ENCODE results near the gene FAAP20. TPM values are rescaled to one million over a fixed set of nuclear protein-coding genes. Genes with fewer than 3 reads are reported as not detected.

Gene FAAP20
- total and polyA plus RNA-seq, 2 of the 8 experiments (the other 6 are each of a cell fraction or from before 2014, with no cell fraction given), result 58.4 to 99.8 TPM

- Histone ChIP-seq H2AFZ (ENCODE audit: low read length) (no peak overlapping the region), H4K91ac (replicated peaks; ENCODE audit: insufficient read length, low read length) (no peak overlapping the region), H3K79me2 (ENCODE audit: control insufficient read depth in 1 of 2, insufficient read depth in 2 of 2, low read length in 2 of 2) (peaks cover 0 to 4% of the 10 kb centered on the region in 2 experiments; a peak in 1 of 4 replicates), H2BK12ac (ENCODE audit: low read depth, low read length) (no peak overlapping the region), H3K18ac (ENCODE audit: extremely low read depth, low read length) (no peak overlapping the region), H2BK5ac (ENCODE audit: low read depth, low read length) (no peak overlapping the region), H3K4me3 (ENCODE audit: extremely low read depth in 1 of 4, insufficient read depth in 2 of 4, low read depth in 3 of 4, low read length in 4 of 4) (no peak overlapping the region), H4K8ac (ENCODE audit: extremely low read depth, insufficient read depth, low read length) (no peak overlapping the region), H3K9me3 (ENCODE audit: insufficient read depth in 2 of 2, low read depth in 1 of 2, low read length in 1 of 2) (no peaks in the 10 kb centered on the region), H3K36me3 (ENCODE audit: control insufficient read depth in 2 of 4, insufficient read depth in 4 of 4, low read length in 3 of 4) (peaks cover under 1 to 13% (median 4%) of the 10 kb centered on the region in 4 experiments; a peak in 4 of 8 replicates), H2AK5ac (ENCODE audit: low read depth, low read length) (no peak overlapping the region), H3K56ac (replicated peaks; ENCODE audit: insufficient read length, low read depth, low read length) (no peak overlapping the region), H2BK15ac (ENCODE audit: low read length) (no peak overlapping the region), H3K27me3 (replicated peaks in 1 of 4; ENCODE audit: control insufficient read depth in 3 of 4, extremely low read depth in 1 of 4, insufficient read depth in 3 of 4, low read length in 3 of 4) (no peaks in the 10 kb centered on the region), H3K14ac (ENCODE audit: insufficient read length) (no peak overlapping the region), H3K23me2 (ENCODE audit: low read depth, low read length) (peaks cover 9% of the 10 kb centered on the region; the same call in 1 of the 2 replicates), H3K9ac (replicated peaks in 1 of 4; ENCODE audit: extremely low read depth in 1 of 4, low read depth in 3 of 4, low read length in 3 of 4) (no peak overlapping the region), H3K4me2 (ENCODE audit: insufficient read depth in 1 of 2, low read depth in 2 of 2, low read length in 2 of 2) (no peak overlapping the region), H2BK20ac (ENCODE audit: low read length) (no peak overlapping the region), H3K4me1 (replicated peaks in 1 of 4; ENCODE audit: control insufficient read depth in 3 of 4, insufficient read depth in 4 of 4, low read length in 3 of 4) (no peaks in the 10 kb centered on the region), H2BK120ac (replicated peaks; ENCODE audit: low read depth, low read length) (no peak overlapping the region), H3K79me1 (ENCODE audit: low read depth, low read length) (peaks cover 3% of the 10 kb centered on the region; the same call in 1 of the 2 replicates), H3K27ac (ENCODE audit: low read depth, low read length) (no peak overlapping the region), H4K20me1 (replicated peaks in 1 of 2; ENCODE audit: control insufficient read depth in 1 of 2, insufficient read depth in 2 of 2, low read length in 2 of 2) (peaks cover 0 to 8% of the 10 kb centered on the region in 2 experiments), H4K5ac (ENCODE audit: insufficient read length, low read depth, low read length) (no peak overlapping the region), H3K4ac (replicated peaks; ENCODE audit: insufficient read length, low read depth, low read length) (no peak overlapping the region), H3K23ac (ENCODE audit: insufficient read length) (no peak overlapping the region)
- POLR2A ChIA-PET (ENCODE audit: partially characterized antibody), result interaction anchor here (0.9 kb wide), 1 partner anchor 23 kb away, joined by 4 read pairs; no protein-coding TSS in a partner anchor
- WGBS, 2 experiments (ENCODE audit: extremely low coverage in 1 of 2, insufficient coverage in 1 of 2, insufficient read length in 1 of 2, insufficient replicate concordance in 2 of 2, low coverage in 1 of 2, low lambda C conversion rate in 2 of 2, missing lambda C conversion rate in 1 of 2), result 88% methylated on average over 18 of the region's 18 CpGs; no CpG with 5 or more reads in 1 of the 2 experiments
- CTCF ChIA-PET (ENCODE audit: partially characterized antibody), result interaction anchor here (0.7 to 1.7 kb wide), 6 partner anchors 9 to 304 kb away, joined by 3 to 8 read pairs (median 4); no protein-coding TSS in a partner anchor
- DNase-seq (ENCODE audit: low read depth in 1 of 2, low spot score in 2 of 2) (no peak), FAIRE-seq (no peak)
- TF ChIP-seq CREB1 (IDR thresholded peaks at IDR 0.05) (no peak), GABPA (IDR thresholded peaks at IDR 0.05; ENCODE audit: borderline replicate concordance, insufficient read depth, low read length) (no peak)
Observed at GRCh38 chr1:2159124-2159523, 35.4 kb downstream of the FAAP20 start.

Measured in H1 (cell line).